ENCODE results near the gene CRELD1.

The CRELD1 gene

DNA sequence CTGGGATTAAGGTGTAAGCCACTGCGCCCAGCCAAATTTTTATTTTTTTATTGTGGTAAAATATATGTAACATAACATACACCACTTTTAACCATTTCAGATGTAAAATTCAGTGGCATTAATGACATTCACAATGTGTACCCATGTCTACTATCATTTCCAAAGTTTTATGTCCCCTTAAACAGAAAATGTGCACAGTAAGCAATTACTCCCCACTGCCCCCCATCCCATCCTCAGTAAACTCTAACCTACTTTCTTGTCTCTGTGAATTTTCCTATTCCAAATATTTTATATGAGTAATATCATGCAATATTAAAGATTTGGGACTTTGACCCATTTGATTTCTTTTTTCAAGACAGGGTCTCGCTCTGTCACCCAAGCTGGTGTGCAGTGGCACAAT is 33.2 kb downstream of the CRELD1 start:
- DNase-seq = no peak

DNA sequence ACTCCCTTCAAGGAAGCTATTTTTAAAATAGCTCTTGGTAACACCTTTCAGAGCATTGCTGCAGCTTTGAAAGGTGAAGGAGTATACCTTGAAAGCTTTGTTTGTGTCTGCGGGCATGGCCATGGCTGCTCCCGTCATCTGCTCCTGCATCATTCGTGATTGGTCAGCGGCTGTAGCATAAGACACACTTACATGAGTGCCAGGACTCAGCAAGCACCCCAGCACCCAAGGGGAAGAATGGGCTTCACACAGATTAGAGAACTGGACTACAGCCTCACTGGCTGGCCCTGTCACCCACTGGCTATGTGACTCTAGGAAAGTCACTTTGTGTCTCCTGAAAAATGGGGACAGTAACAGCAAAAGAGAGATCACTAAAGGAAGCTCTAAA is 36.0 kb downstream of the CRELD1 start:
- DNase-seq = no peak

DNA sequence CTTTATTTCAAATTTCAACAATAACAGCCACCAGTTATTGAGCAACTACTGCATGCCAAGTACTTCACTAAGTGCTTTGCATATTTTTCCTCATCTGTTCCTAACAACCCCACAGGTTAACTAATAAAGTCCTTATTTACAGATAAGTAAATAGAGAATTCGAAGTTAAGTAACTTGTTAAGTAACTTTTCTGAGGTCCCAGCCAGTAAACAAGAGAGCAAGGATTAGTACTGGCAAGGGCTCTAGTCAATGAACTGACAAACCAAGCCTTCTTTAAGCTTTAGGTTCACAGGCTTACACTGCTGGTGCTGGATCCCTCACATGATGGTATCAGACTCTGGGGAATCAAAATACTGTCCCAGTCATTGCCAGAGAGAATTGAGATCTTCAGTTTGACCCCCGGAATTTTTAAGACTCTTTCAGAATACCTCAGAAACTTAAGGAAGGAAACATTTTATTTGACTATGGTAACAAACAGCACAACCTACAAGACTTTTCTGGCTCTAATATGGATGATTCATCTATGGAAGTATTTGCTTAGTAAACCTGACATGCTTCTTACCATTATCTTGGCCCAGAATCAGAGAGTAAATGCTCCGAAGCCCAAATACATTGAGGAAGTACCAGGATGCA is 36.5 kb downstream of the CRELD1 start:
- DNase-seq = no peak

DNA sequence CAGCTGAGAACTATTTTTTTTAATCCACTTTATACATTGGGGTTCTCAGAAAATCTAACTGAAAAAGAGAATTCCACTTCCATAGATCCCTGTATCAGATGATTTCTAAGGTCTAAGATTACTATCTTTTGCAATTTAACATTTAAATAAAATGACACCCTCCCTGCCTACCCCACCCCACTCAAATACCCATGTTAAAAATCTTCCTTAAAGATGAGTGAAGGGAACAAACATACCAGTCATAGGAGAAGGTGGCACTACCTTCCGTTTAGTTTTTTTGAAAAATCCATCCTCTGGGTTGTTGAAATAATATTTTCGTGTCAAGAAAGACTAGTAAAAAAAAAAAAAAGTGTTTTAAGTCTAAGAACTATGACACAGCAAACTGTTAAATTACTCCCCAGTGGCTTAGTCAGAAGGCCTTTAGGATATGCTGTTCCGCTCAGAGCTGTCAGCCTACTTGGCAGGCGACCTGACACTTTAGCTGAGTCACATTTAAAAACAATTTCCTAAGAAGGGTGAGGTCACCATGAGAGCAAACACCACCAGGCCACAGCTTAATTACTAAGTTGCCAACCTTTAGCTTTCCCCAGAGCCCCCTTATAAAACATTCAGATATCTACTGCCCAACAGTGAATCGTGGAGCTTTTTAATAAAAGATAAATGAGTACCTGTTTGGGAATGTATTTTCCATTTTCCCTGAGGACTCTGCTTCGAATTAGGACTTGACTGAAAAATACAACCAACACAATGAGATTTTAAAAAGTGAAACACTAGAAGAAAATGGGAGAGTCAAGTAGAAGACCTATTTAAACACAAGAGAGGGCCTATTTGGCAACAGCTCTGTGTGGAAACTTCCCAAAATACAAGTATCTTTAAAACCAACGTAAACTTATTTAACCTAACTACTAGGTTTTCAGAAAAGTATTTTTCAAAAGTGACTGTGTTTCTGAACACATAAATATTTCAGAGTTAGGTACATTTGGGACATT is 43.4 kb downstream of the CRELD1 start:
- DNase-seq = peak; percentile 48

DNA sequence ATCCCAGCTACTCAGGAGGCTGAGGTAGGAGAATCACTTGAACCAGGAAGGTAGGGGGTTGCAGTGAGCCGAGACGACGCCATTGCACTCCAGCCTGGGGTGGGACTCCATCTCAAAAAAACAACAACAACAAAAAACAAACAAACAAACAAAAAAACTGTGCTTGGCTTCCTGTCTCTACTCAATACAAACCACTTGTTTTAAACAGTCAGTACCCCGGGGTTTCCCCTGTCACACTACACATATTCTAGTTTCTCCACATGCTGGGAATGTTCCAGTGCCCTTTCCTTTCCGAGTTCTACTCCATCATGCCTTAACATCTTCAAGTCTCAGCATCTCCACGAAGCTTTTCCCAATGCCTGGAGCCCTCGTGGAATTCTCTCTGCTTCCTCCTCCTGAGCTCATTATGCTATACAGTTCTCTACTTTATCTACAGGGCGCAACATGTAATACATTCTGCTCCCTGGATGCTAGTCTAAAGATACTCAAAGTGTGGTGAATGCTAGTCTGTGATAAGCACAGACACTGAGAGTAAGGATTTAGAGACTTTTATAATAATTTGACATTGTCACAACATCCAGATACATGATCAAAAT is 45.2 kb downstream of the CRELD1 start:
- no peak for DNase-seq

DNA sequence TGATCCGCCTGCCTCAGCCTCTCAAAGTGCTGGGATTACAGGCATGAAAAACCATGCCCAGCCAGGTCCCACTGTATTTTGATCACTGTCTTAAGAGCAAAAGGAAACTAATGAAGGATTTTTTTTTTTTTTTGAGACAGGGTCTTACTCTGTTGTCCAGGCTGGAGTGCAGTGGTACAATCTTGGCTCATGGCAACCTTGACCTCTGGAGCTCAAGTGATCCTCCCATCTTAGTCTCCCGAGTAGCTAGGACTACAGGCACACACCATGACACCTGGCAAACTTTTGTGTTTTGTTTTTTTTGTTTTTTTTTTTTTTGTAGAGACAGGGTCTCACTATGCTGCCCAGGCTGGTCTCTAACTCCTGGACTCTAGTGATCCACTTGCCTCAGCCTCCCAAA is 46.6 kb downstream of the CRELD1 start:
- no peak for DNase-seq

DNA sequence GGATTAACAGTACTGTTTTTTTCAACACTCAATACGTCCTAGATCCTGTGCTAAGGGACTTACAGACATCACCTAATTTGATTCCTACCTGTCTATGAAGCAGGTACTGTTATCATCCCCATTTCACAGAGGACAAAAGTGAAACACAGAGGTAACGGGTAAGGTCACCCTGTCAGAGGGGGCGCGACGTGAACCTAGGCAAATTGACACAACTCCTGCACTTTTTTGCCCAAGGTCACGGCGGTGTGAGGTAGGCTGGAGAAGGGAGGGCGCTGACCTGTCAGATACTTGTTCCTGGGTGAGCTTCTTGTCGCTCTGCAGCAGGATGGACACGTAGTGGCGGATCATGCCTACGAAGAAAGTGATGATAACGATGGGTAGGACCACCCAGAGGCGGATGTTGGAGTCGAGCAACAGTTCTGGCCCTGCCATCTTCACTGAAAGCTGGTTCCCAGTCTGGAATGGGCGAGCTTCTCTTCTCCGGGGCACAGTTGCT is 52.6 kb downstream of the CRELD1 start:
- DNase-seq = no peak

DNA sequence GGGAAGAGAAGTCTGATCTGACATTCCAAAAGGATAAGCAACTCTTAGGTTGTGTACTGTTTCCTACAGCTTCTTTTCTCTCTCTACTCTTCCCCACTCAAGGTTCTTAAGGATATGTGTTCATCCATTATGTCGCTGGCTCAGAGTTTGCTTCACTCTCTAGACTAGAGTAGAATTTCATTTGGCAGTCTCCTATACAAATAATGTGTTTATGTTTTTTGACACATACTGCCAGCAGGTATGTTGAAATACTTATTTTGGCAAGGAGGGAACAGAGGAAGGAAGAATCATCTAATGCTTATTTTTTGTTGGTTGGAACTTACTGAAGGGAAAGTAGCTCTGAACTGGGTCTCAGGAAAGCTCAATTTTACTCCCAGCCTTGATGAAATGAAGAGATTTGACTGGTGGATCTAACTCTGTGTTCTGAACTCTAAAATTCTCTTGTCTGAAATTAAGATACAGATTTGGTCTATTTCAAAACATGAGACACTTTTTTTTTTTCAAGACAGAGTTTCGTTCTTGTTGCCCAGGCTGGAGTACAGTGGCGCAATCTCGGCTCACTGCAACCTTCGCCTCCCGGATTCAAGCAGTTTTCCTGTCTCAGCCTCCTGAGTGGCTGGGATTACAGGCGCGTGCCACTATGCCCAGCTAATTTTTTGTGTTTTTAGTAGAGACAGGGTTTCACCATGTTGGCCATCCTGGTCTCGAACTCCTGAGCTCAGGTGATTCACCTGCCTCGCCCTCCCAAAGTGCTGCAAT is 60.6 kb downstream of the CRELD1 start:
- no peak for DNase-seq
